HT1080 (cell line): ENCODE data around the gene LMTK2. TPM values are rescaled to one million over a fixed set of nuclear protein-coding genes. Genes with fewer than 3 reads are reported as not detected.

Experiments
- DNase-seq: peaks from one replicate; pipeline ENCODE4 v3.0.0-alpha.2; 2015; ENCODE audit warnings: low read depth
- total RNA-seq: library from RNA; depleted of rRNA; stranded (reverse); fragments of >200 nt; shearing (Covaris generic); gene quantifications from 2 replicates; pipeline ENCODE4 v1.2.3, GENCODE V29; 2014

Gene LMTK2
- total RNA-seq, 1 experiment from 2014 or later, result 8.0 TPM

DNA sequence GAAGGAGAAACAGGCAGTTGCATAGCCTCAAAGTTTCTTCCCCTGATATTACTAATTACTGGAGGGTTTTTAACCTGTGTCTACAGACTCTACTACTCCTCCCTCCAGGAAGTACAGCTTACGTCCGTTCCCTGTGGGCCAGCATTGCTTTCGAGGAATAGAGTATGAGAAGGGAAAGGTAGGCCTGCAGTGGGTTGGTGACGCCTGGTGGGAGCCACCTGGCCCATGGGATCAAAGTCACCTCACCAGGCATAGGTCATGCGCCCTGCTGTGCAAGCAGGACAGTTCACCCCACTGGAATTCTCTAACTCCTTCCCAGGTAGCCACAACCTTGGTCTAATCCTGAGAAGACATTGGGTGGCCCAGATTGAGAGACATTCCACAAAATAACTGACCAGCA, 29.8 kb downstream of the LMTK2 start:
- DNase-seq, result no peak

DNA sequence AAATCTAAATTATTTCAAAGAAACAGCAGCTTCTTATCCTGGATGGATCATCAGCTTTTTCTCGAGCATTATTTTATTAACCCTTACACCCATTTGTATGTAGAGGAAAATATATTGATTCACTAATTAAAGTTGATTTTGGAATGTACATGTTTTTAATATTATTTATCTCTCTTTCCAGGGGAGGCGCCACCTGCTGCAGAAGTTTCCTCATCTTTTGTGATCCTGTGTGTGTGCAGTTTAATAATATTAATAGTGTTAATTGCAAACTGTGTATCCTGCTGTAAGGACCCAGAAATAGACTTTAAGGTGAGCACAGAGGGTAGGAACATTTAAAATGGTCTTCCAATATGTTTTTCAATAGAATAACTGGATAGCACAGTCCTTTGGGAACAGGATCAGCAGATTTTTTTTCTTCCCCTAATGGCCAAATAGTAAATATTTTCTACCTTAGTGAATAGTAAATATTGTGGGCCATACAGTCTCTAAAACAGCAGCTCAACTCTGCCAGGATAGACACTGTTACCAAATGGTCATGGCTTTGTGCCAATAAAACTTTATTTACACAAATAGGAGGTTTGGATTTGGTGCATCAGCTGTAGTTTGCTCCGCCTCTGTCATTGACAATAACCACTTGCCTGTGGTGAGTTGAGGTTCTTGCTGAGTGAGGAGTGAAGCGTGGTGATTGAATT, 30.6 kb downstream of the LMTK2 start:
- DNase-seq, result no peak

DNA sequence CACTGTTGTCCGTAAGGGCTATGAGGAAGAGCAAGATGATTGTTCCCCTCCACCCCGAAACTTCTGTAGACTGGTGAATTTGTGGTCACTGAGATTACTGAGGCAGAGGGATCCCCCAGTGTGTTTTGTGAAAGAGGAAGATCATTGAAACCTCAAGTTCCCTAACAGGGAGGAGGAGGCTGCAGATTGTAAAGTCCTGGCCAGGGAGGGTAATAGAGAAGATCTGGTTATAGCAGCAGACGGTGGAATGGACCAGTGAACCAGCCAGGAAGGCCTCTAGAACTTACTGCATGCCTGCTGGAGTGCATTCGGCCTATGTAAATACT, 31.1 kb downstream of the LMTK2 start:
- DNase-seq, result no peak

DNA sequence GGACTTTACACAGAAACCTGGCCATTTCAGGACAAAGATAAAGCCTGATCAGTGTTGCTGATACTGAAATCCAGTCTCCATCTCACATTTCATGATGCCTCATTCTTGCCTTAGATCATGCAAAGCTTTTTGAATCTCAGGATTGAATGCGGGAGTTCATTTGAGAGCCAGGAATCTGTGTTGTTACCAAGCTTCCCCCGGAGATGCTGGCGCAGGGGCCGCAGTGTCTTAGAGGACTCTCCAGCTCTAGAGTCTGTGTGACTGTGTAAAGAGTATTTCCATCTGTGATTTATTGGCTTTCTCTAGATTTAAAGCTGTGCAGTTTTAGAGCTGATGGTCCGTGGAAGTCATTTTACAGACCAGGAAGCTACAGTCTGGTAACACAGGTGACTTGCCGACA, 32.0 kb downstream of the LMTK2 start:
- DNase-seq, result no peak

DNA sequence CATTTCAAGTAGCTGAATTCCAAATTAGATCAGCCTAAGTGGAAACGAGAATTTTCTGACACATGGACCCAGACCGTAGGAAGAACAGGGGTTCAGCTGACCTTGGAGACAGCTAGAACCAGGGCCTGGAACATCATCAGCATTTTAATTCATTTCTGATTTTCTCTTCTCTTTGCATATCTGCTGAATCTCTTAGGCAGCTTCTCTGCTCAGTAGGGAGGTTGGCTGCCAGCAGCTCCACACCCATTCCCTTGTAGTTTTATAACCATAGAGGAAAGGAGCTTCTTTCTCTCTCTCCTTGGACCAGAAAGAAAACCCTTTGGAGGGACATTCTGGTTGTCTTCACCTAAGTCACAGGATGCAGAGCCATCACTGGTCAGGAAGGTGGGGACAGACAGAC, 36.0 kb downstream of the LMTK2 start:
- no peak for DNase-seq

DNA sequence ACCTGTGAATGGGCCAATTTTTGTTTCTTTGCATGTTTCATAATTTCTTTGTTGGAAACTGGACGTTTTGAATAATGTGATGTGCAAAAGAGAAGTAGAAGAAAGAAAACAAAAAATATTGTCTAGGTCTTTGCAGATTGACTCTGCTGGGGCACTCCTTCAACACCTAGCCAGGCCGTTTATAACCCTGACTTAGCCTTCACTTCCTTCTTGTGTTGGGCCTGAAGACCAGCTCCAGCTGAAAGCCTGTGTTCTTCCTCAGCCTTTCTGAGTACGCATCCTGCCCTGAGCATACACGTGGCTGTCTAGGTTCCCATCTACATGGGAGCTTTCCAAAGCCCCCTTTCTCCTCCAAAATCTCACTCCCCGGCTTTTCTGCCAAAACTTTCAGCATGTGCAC, 41.9 kb downstream of the LMTK2 start:
- DNase-seq, result no peak

DNA sequence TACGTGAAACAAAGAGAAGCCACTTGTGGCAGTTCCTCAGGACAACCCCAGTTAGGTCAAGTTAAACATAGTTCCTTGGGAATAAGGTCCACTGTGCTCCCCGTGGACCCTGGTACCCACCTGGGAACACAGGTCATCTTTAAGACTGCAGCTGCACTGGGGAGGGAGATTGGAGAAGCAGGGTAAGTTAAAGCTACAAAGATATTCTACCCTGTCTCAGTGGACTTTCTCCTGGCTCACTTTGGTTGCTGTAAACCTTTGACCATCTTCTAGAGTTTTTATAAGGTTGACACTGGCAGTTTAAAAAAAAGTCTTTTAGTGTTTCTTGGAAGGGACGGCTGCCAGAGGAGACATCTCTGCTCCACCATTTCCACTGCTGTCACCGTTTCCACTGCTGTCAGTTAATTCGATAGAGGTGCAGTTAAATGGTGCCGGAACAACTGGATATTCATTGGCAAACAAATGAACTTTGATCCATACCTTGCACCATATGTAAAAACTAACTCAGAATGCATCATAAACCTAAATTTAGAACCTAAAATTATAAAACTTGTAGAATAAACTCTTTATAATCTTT, 42.5 kb downstream of the LMTK2 start:
- DNase-seq, result no peak

DNA sequence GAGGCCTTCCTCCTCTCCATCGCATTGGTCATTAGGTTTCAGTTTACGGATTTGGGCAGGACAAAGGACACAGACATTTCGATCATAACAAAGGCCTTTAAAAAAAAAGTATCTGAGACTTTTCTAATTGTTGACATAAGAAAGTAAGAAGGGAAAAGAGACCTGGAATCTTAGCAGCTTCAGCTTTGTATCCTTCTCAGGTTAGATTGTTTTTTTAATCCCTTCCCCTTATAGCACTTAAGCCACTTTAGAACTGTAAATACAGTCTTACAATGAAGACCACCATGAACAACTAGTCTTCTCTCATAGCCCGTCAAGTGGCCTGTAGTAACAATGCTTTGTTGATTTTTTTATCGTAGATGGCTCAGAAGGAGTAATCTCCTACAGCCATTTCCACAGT, 45.2 kb downstream of the LMTK2 start:
- DNase-seq, result no peak

DNA sequence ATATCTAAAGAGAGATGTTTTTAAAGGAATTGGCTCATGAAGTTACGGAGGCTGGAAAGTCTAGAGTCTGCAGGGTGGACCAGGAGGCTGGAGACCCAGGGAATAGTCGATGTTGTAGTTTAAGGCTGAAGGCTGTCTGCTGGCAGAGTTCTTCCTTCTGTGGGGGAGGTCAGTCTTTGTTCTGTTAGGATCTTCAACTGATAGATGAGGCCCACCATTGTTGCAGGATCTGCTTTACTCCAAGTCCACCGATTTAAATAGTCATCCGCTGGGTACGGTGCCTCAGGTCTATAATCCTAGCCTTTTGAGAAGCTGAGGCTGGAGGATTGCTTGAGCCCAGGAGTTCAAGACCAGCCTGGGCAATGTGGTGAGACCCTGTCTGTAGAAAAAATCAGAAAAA, 50.0 kb downstream of the LMTK2 start:
- no peak for DNase-seq

DNA sequence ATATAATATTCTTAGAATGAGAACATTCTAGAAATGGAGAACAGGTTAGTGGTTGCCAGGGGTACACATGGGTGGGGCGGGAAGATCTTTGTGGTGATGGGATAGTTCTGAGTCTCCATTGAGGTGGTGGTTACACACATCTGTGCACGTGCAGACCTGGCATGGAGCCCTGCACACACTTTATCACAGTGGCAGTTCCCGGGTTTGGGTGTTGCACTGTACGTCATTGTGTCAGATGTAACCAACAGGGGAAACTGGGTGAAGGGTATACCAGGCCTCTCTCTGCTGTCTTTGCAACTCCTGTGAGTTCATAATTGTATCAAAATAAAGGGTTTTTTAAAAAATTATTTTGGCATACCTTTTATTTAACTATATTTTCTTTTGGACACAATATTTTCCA, 51.1 kb downstream of the LMTK2 start:
- no peak for DNase-seq

DNA sequence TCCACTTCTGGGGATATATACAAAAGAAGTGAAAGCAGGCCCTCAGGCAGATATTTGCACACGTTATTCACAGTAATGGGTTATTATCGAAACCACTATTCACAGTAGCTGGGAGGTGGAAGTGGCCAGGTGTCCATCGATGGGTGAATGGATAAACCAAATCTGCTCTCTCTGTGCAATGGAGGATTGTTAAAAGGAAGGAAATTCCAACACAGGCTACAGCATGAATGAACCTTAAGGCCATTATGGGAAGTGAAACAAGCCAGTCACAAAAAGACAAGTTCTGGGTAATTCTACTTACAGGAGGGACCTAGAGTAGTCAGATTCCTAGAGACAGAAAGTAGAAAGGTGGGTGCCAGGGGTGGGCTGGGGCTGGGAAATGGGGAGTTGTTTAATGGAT, 56.1 kb downstream of the LMTK2 start:
- no peak for DNase-seq

DNA sequence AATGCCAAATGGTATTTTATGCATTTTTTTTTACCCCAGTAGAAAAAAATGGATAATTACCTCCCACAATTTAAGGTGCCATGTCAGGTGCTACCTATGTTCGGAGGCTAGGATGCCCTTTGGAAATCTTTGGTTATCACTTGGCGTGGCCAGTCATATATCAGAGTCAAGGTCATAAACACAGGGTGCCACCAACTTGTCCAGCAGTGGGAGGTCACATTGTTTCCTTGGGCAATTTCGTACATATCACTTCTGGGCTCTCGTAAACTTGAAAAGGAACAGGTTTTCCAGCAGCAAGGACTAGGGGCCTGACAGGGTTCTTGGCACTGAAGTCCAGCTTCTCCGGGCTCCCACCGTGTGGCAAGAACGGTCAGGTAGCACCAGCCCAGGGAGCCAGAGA, 56.6 kb downstream of the LMTK2 start:
- no peak for DNase-seq

DNA sequence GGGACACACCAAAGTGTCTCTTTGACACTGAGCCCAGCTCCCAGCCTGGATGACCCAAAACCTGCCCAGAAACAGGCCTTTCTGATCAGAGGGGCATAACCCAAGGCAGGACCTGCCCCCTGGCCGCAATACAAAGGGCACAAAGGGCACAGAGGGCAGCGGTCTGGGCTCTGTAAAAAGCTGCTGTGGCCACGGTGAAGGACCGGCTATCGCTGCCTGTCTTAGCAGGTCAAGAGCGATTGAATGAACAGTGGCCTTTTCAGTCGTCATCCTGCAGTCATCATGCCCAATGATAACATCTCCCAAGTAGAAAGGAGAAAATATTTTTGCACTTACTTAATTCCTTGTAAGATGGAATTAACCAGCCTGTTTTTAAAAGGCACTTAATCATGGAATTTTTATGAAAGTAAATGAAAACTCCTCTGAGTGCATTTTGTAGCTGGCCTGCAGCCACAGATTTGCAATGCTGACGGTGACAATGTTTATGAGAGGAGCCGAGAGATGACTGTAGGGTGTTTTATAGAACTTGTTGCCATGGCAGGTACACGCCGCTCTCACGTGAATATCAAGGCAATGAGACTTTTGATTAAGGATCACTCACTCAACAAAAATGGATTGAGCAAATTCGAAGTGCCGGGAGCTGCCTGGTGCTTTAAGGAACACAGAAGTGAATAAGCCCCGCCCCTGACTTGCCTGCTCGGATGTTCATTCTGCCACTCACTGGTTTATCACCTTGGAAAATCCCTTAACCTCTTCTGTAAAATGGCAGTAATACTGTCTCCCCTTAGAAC, 57.2 kb downstream of the LMTK2 start:
- DNase-seq, result no peak

DNA sequence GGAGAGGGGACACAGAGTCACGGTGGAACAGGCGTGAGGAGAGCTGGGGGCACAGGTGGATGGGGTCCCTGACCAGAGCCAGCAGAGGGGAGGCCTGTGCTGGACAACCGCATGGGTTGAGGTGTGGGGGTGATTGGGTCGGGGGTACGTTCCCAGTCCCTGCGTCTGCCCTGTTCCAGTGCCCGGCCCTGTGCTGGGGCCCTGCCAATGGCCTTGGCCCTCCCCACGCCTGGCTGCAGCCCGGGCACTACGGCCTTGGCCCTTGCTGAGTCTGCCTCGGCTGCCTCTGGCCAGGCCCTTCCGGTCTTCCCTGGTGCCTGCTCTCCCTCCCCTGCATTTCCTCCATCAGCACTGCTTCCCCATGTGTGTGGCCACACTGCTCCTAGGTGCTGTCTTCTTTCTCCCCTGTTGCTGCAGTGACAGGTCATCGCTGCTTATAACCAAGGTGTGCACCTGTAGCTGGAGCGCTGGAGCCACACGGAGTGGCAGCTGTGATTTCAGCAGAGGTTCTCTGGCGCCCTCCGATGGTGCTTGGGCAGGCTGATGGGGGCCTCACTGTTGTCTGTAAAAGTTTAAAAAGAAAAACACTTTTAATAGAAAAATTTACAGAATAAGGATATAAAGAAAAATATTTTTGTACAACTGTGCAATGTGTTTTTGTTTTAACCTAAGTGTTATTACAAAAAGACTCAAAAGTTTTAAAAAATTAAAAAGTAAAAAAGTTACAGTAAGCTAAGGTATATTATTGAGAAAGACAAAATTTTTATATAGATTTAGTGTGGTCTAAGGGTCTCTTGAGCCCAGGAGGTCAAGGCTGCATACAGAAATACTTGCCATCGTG, 59.4 kb downstream of the LMTK2 start:
- no peak for DNase-seq

DNA sequence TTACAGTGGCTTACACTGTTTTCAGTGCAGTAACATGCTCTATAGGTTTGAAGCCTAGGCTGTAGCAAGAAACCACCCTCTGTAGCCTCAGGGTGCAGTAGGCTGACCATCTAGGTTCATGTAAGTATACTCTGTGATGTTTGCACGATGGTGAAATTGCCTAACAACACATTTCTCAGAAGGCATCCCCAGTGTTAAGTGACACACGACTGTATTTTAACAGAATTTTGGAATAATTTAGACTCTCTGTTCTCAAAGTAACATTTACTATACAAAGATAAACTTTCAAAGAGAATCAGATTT, 60.0 kb downstream of the LMTK2 start:
- DNase-seq, result no peak

DNA sequence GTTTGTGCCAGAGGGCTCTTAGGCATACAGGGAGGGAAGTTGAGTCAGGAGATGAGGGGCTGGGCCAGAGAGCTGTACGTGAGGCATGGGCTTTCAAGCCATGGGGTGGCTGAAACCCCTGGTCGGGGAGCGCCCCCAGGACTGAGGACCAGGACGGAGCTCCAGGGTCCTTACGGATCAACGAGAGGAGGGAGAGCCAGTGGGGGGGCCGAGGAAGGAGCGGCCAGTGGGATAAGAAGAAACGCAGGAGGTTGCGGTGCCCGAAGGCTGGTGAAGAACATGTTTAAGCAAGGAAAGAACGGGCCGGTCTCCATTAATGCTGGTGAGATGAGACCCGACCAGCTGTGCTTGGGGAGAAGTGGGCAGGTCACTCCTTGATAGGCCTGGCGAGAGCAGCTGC, 61.0 kb downstream of the LMTK2 start:
- no peak for DNase-seq

DNA sequence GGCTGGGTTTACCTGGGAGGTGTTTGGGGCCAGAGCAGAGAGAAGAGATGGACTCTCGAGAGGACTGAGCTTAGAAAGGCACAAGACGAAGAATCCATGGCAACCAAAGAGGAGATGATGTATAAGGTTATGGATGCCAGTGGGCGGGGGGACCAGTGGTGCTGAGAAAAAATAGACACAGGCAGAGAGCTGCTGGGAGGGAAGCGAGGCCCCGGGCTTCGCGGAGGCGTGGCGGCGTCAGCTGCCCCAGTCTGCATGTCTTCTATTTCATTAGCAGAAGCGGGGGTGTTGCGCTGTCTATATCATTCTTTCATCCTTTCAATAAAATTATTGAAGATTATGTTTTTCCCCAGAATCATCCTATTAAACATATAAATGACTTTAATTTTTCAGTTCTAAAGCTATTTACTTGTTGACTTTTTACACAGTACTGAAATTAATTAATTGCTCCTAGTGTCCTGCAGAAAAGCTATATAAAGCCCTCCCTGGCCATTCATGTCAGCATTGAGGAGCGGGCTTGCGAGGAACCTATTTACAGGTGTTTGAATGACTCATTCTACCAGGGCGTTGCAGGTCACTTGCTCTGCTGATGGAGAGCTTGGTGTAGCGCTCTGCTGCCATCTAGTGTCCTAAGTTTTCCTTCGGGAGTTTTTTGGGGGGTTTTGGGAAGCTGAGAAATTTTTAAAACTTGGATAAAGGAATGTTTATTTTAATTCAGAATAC, 61.7 kb downstream of the LMTK2 start:
- DNase-seq, result peak; percentile 51

DNA sequence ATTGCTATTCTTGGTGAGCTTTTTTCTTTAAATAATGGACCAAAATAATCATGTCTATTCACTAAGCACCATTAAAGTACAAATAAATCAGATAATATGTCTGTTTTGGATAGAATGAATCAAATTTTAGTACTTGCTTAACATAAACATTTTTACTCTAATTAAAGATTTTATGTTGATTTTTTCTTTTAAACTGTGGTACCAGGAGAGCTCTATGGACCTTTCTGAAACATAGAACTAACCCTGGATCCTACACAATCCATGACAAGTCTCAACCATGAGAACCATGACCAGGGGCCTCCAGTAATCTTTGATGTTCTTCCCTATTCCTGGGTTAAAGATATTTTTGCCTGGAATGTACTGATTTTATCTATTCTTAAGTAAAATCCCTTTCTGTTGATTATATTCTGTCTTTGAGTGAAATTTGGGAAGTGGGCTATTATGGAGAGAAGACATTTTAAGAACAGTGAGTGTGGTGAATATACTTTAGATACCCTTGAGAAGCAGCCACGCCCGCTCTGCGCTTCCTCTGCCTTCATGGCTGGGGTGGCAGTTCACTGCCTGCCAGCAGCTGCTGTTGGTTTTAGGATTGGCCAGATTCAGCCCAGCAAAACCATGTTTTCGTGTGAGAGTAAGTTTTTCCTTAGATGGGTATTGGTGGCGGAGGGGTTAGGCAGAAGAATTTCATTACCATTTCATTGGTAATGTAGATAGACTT, 62.4 kb downstream of the LMTK2 start:
- no peak for DNase-seq

DNA sequence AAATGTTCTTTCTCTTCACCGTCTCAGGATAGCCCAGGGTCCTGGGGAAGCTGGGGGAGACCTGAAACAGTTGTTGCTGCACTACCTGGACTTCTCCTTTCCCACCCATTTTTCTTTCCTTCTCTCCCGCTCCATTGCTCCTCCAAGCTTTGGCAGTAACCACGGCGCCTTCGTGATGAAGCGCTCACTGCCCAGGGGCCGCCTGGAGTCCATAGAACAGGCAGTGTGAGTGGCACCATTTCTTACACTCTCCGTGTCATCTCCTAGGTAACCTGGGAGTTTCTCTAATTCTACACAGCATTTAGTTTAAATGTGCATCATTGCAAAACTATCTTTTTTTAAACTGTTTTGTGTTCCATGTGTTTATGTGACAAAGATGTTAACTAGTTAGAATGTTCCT, 64.3 kb downstream of the LMTK2 start:
- DNase-seq, result no peak

DNA sequence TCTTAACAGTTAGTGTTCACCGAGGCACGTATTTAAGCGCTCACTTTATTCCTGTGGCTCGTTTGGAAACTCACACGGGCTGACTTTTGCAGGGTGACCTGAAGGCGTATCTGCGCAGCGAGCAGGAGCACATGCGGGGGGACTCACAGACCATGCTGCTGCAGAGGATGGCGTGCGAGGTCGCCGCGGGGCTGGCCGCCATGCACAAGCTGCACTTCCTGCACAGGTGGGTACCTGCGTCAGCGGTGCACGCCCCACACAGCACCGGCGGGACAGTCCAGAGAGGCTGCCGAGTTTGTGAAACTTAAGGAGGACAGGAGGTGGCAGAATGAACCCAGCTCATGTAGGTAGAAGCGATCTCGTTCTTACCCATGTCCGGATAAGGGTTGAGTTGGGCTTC, 64.8 kb downstream of the LMTK2 start:
- DNase-seq, result no peak
